ENCODE measurements around the gene PER2. TPM values are rescaled to one million over a fixed set of nuclear protein-coding genes. Genes with fewer than 3 reads are reported as not detected.

The PER2 gene
- total RNA-seq, 6 experiments from 2014 or later = 4.3 to 5.7 (median 4.5) TPM

- no peak for DNase-seq
- Mint-ChIP-seq H3K27me3 (ENCODE audit: insufficient read depth) (peaks cover 31% of the 10 kb centered on the region), H3K27ac (no peak overlapping the region), H3K4me1 (ENCODE audit: low read depth) (peaks cover 9% of the 10 kb centered on the region), H3K36me3 (ENCODE audit: low read depth) (peaks cover 8% of the 10 kb centered on the region), H3K9me3 (no peaks in the 10 kb centered on the region), H3K4me3 (no peak overlapping the region)
- TF ChIP-seq CTCF (IDR thresholded peaks at IDR 0.05) = no peak
Measured at GRCh38 chr2:238236571-238236970, 51.8 kb downstream of the PER2 start.

GRCh38 chr2:238235856-238236255, 52.6 kb downstream of the PER2 start:
- Mint-ChIP-seq H3K27me3 (ENCODE audit: insufficient read depth) (peaks cover 36% of the 10 kb centered on the region), H3K27ac (no peak overlapping the region), H3K4me1 (ENCODE audit: low read depth) (peaks cover 9% of the 10 kb centered on the region), H3K36me3 (ENCODE audit: low read depth) (peaks cover 8% of the 10 kb centered on the region), H3K9me3 (no peaks in the 10 kb centered on the region), H3K4me3 (no peak overlapping the region)
- no peak for DNase-seq
- no peak for TF ChIP-seq CTCF (IDR thresholded peaks at IDR 0.05)

GRCh38 chr2:238235331-238235732, 53.1 kb downstream of the PER2 start:
- peaks cover 8% of the 10 kb centered on the region for H3K36me3 Mint-ChIP-seq (ENCODE audit: low read depth)
- TF ChIP-seq CTCF (IDR thresholded peaks at IDR 0.05) = no peak
- H3K9me3 Mint-ChIP-seq = no peaks in the 10 kb centered on the region
- H3K4me1 Mint-ChIP-seq (ENCODE audit: low read depth) = peaks cover 9% of the 10 kb centered on the region
- H3K27ac Mint-ChIP-seq = no peak overlapping the region
- no peak overlapping the region for H3K4me3 Mint-ChIP-seq
- peaks cover 41% of the 10 kb centered on the region for H3K27me3 Mint-ChIP-seq (ENCODE audit: insufficient read depth)
- peak; percentile 15 for DNase-seq

GRCh38 chr2:238233625-238234024, 54.8 kb downstream of the PER2 start:
- Mint-ChIP-seq H3K9me3 (no peaks in the 10 kb centered on the region), H3K4me1 (ENCODE audit: low read depth) (peaks cover 9% of the 10 kb centered on the region), H3K4me3 (no peak overlapping the region), H3K27ac (no peak overlapping the region), H3K36me3 (ENCODE audit: low read depth) (peaks cover 8% of the 10 kb centered on the region), H3K27me3 (ENCODE audit: insufficient read depth) (peaks cover 49% of the 10 kb centered on the region)
- DNase-seq = no peak
- no peak for TF ChIP-seq CTCF (IDR thresholded peaks at IDR 0.05)

- peaks cover 8% of the 10 kb centered on the region for H3K36me3 Mint-ChIP-seq (ENCODE audit: low read depth)
- H3K27me3 Mint-ChIP-seq (ENCODE audit: insufficient read depth) = peaks cover 55% of the 10 kb centered on the region
- DNase-seq = no peak
- TF ChIP-seq CTCF (IDR thresholded peaks at IDR 0.05) = no peak
- no peak overlapping the region; the same call in 1 of the 2 replicates for H3K4me3 Mint-ChIP-seq
- H3K4me1 Mint-ChIP-seq (ENCODE audit: low read depth) = peaks cover 9% of the 10 kb centered on the region
- no peaks in the 10 kb centered on the region for H3K9me3 Mint-ChIP-seq
- no peak overlapping the region for H3K27ac Mint-ChIP-seq
Measured at GRCh38 chr2:238231809-238232208, 56.6 kb downstream of the PER2 start.
